ENCODE data around the gene IMMP2L. TPM values are rescaled to one million over a fixed set of nuclear protein-coding genes. Genes with fewer than 3 reads are reported as not detected.
A peak's percentile ranks its signal among the peaks of the same experiment; 100 is the strongest.

The IMMP2L gene
- total RNA-seq, 1 donor from 2014 or later, result 13.6 TPM

GRCh38 chr7:111063166-111063565 lies 499.1 kb downstream of the IMMP2L start:
- DNase-seq, result no peak
- ATAC-seq (ENCODE audit: poor library complexity), result no peak
- intact Hi-C loops (cut with DNase I), result no loop called here

- intact Hi-C loops (cut with DNase I), result no loop called here
- DNase-seq (no peak), ATAC-seq (ENCODE audit: poor library complexity) (no peak)
Observed at GRCh38 chr7:111059833-111060232, 502.5 kb downstream of the IMMP2L start.

GRCh38 chr7:111057066-111057465 lies 505.2 kb downstream of the IMMP2L start:
- DNase-seq, result no peak
- no peak for ATAC-seq (ENCODE audit: poor library complexity)
- intact Hi-C loops (cut with DNase I), result no loop called here

- intact Hi-C loops (cut with DNase I), result no loop called here
- DNase-seq (no peak), ATAC-seq (ENCODE audit: poor library complexity) (no peak)
Observed at GRCh38 chr7:111056371-111056770, 505.9 kb downstream of the IMMP2L start.

- intact Hi-C loops (cut with DNase I), result no loop called here
- ATAC-seq (ENCODE audit: poor library complexity) (no peak), DNase-seq (no peak)
Observed at GRCh38 chr7:111053035-111053434, 509.3 kb downstream of the IMMP2L start.

- intact Hi-C loops (cut with DNase I), result no loop called here
- DNase-seq (no peak), ATAC-seq (ENCODE audit: poor library complexity) (no peak)
Observed at GRCh38 chr7:111051832-111052231, 510.5 kb downstream of the IMMP2L start.

GRCh38 chr7:111050875-111051416 lies 511.3 kb downstream of the IMMP2L start:
- ATAC-seq (ENCODE audit: poor library complexity), result no peak
- intact Hi-C loops (cut with DNase I), result no loop called here

GRCh38 chr7:111049971-111050680 lies 512.2 kb downstream of the IMMP2L start:
- intact Hi-C loops (cut with DNase I), result no loop called here
- DNase-seq, result no peak
- ATAC-seq (ENCODE audit: poor library complexity), result no peak

More at GRCh38 chr7:111050875-111051416, 511.3 kb downstream of the IMMP2L start:
- no peak for DNase-seq

- ATAC-seq (ENCODE audit: poor library complexity), result no peak
- no peak for DNase-seq
- intact Hi-C loops (cut with DNase I), result no loop called here
Observed at GRCh38 chr7:111047595-111047994, 514.7 kb downstream of the IMMP2L start.

- DNase-seq (no peak), ATAC-seq (ENCODE audit: poor library complexity) (peak; percentile 59)
- intact Hi-C loops (cut with DNase I), result no loop called here
Observed at GRCh38 chr7:111045449-111045848, 516.8 kb downstream of the IMMP2L start.

GRCh38 chr7:111043561-111043960 lies 518.7 kb downstream of the IMMP2L start:
- intact Hi-C loops (cut with DNase I), result no loop called here
- no peak for ATAC-seq (ENCODE audit: poor library complexity)

GRCh38 chr7:111042842-111043241 lies 519.5 kb downstream of the IMMP2L start:
- no peak for ATAC-seq (ENCODE audit: poor library complexity)
- intact Hi-C loops (cut with DNase I), result no loop called here
- DNase-seq, result no peak

More at GRCh38 chr7:111043561-111043960, 518.7 kb downstream of the IMMP2L start:
- DNase-seq, result no peak

GRCh38 chr7:111041577-111041976 lies 520.7 kb downstream of the IMMP2L start:
- DNase-seq, result no peak
- intact Hi-C loops (cut with DNase I), result no loop called here
- ATAC-seq (ENCODE audit: poor library complexity), result no peak

GRCh38 chr7:111038185-111038584 lies 524.1 kb downstream of the IMMP2L start:
- intact Hi-C loops (cut with DNase I), result no loop called here
- no peak for ATAC-seq (ENCODE audit: poor library complexity)
- DNase-seq, result no peak

GRCh38 chr7:111031916-111032315 lies 530.4 kb downstream of the IMMP2L start:
- intact Hi-C loops (cut with DNase I), result no loop called here
- no peak for DNase-seq
- no peak for ATAC-seq (ENCODE audit: poor library complexity)

GRCh38 chr7:111030336-111030735 lies 532.0 kb downstream of the IMMP2L start:
- ATAC-seq (ENCODE audit: poor library complexity) (no peak), DNase-seq (no peak)
- intact Hi-C loops (cut with DNase I), result no loop called here

- intact Hi-C loops (cut with DNase I), result no loop called here
- no peak for ATAC-seq (ENCODE audit: poor library complexity)
- no peak for DNase-seq
Observed at GRCh38 chr7:111029574-111030251, 532.6 kb downstream of the IMMP2L start.

GRCh38 chr7:111029141-111029572 lies 533.1 kb downstream of the IMMP2L start:
- DNase-seq (no peak), ATAC-seq (ENCODE audit: poor library complexity) (no peak)
- intact Hi-C loops (cut with DNase I), result no loop called here

GRCh38 chr7:111027396-111027795 lies 534.9 kb downstream of the IMMP2L start:
- ATAC-seq (ENCODE audit: poor library complexity) (no peak), DNase-seq (no peak)
- intact Hi-C loops (cut with DNase I), result no loop called here

GRCh38 chr7:111026806-111027205 lies 535.5 kb downstream of the IMMP2L start:
- DNase-seq, result no peak
- intact Hi-C loops (cut with DNase I), result no loop called here
- no peak for ATAC-seq (ENCODE audit: poor library complexity)
